HG02885 (cell line): Measurements from ENCODE around the gene COL9A2.
A peak's percentile ranks its signal among the peaks of the same experiment; 100 is the strongest.

ENCODE experiments used
- ATAC-seq: cut with Tn5 transposase; IDR thresholded peaks from one replicate; pipeline ENCODE4 v1.9.1; 2021; ENCODE audit warnings: mild to moderate bottlenecking; ENCODE audit not compliant: unreplicated experiment, poor library complexity

Gene COL9A2

DNA sequence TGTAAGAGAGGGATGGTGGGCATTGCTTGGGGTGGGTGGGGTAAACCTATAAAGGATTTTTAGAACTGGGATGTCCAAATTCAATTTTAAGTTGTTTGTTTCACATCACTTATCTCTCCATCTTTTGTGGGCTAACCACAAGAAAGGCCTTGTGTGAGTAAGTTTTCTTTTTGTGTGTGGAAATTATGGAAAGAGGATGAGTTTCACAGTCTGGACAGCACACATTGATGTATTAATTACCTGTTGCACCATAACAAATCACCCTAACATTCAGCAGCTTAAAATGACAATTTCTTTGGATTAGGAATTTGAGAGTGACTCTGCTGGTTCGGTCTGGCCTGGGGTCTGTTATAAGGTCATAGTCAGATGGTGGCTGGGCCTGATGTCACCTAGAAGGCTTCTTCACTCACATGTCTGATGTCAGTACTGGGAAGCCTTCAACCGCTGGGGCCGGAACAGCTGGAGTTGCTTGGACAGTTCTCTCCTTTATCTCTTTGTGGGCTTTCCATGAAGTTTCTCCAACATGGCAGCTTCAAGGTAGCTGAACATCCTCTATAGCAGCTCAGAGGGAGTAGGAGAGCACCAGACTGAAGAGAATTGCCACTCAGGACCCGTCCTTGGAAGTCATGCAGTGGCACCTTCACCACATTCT, 2.0 kb upstream of the COL9A2 start:
- ATAC-seq: no peak

DNA sequence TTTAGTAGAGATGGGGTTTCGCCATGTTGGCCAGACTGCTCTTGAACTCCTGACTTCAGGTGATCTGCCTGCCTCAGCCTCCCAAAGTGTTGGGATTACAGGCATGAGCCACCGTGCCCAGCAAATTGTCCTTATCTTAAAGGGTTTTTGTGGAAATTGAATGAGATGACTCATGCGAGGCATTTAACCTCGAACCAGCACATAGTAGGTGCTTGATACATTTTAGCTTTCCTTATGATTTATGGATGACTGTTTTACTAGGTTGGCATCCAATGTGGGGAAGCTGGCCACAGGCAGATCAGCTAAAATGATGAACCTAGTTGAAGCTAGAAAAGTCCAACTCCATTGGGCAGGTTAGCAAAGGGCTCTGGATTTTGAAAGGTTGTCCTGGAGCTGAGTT, 1.4 kb upstream of the COL9A2 start:
- ATAC-seq: no peak

DNA sequence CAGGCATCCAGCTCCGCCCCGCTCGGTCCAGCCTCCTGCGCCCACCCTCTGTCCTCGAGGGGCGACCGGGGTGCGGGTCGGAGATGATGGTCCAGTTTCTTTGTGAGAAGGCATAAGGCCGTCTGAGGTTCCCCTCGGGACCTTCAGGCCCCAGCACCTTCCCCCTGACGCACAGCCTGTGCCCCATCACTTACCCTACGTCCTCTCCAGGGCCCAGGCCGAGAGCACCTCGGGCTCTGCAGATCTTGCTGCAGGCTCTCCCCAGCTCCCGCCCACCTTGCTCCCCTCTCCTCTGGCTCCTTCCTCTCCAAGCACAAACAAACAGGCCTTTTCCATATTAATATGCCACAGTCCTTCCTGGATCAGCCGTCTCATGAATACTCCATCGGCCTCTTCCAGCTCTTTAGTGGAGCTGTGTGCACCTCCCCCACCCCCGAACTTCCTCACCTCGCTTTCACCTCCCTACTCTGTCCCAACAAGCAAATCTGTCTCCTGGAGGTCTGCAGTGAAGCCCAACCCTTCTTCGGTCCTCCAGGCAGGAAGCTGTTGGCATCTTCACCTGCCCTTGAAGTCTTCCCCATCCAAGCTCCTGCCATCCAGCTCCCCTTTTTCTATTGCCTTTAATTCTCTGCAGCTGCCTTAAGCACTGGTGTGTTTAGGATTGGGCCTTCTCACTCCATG, 448 bp upstream of the COL9A2 start:
- no peak for ATAC-seq

- ATAC-seq: no peak
Observed at GRCh38 chr1:40315795-40316594, 1.1 kb downstream of the COL9A2 start.

- ATAC-seq: peak; percentile 56
Observed at GRCh38 chr1:40315239-40315794, 1.8 kb downstream of the COL9A2 start.

- ATAC-seq: no peak
Observed at GRCh38 chr1:40314721-40315238, 2.3 kb downstream of the COL9A2 start.

- ATAC-seq: no peak
Observed at GRCh38 chr1:40313958-40314720, 2.9 kb downstream of the COL9A2 start.

- no peak for ATAC-seq
Observed at GRCh38 chr1:40313329-40313957, 3.6 kb downstream of the COL9A2 start.

DNA sequence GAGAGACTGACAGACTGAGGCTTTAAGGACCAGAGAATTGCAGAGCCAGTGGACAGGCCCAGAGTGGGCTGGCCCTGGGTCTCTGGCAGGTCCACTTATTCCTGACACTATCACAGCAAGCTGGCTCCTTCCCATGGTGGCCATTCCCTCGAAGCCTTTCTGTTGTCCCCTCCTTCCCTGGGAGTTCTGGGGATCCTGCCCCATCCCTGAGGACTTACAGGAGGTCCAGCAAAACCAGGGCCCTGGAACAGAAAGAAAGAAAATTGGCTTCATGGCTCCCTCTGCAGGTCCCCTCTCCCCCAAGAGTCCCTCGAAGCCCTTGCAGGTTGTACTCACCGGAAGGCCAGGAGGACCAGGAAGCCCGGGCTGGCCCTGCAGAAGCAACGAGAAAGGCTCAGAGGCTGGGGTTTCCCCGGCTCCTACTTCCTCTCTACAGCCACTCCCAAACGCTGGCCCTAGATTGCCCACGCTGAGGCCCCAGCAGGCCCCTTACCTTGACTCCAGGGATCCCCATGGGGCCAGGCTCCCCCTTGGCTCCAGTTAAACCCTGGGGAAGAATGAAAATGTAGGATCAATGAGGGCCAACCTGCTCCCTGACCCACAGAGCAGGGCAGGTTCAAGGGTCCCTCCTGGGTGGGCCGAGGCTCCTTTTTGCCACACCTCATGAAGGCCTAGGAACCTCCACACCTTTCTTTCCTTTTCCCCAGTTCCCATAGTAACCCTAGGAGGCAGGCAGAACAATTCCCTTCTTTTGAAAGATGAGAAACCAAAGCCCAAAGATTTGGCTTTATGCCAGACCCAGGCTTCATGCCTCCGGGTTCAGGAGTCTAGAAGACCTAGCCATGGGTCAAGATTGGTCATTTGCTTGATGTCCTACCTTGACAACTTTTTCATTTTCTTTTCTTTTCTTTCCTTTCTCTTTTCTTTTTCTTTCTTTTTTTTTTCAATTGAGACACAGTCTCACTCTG, 4.6 kb downstream of the COL9A2 start:
- ATAC-seq: peak; percentile 60

DNA sequence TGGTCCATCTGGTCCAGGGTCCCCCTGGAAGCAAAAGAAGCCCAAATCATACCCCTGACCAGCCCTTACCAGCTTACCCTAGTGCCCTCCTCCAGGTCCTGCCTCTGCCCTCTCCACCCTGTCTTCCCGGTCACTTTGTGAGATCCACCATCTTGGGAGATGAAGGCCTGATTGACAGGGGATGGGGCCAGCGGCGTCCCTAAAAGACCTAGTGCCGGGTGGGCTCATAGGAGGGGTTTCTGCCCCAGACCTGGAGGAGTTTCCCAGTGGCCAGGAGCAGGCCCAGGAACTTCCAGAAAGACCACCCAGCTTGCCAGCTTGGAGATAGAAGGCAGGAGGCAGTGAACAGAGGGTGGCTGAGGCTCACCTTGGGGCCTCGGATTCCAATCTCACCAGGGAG, 5.4 kb downstream of the COL9A2 start:
- ATAC-seq: no peak

GRCh38 chr1:40310983-40311642, 6.0 kb downstream of the COL9A2 start:
- ATAC-seq: no peak

DNA sequence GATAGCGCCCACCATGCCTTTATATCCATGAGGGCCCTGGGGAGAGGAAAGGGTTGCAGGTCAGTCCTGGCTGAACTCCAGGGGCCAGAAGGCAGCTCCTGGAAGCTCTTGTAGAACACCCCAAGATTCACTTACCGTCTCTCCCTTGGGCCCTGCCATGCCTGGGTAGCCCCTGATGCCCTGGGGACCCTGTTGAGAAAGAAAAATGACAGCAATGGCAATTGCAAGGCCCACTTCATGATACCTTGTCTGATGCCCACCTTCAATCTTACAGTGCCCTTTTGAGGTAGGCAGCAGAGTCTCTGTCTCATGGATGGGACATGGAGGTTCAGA, 7.0 kb downstream of the COL9A2 start:
- ATAC-seq: no peak

DNA sequence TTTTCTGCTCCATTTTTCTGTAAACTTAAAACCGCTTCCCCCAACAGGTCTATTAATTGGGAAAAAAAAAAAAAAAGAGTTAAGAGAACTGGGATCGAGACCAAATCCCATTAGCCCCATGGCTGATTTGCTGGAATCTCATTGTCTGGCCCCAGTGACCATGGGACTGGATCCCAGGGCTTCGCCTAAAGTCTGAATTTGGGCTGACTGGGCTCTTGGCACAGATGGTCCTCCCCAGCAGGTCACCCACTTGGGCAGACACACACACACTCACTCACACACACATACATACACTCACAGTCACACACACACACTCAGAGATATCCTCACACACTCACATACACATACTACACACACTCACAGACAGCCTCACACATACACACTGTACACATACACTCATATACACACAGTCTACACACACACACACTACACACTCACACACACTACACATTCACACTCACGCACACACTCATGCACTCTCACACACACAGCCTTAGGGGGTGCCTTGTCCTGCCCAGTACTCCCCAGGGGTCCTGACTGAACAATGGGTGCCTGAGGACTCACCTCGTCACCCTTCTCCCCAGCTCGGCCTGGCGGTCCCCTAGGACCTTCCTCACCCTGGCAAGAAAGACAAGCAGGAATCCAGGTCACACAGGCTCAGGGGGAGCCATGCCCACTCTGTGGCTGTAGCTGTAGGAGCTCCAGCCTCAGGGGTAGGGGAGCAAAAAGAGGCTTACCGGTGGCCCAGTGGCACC, 7.5 kb downstream of the COL9A2 start:
- no peak for ATAC-seq

- no peak for ATAC-seq
Observed at GRCh38 chr1:40308036-40308727, 8.9 kb downstream of the COL9A2 start.

DNA sequence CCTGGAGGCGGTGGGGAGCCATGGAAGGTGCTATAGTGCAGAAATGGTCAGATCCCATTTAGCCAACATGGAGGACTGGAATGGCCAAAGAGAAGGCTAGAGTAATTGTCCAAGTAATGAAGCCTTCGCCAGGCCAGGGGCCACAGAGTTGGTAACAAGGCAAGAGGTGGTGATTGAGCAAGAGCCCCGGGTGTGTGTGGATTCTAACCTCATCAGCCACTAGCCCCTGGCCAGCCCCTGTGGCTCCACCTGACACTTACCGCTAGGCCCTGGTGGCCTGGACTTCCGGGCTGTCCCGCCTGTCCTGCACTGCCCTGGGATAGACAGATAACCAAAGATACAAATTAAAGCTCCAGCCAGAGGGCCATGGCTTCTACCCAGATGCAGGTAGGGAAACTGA, 9.9 kb downstream of the COL9A2 start:
- no peak for ATAC-seq

DNA sequence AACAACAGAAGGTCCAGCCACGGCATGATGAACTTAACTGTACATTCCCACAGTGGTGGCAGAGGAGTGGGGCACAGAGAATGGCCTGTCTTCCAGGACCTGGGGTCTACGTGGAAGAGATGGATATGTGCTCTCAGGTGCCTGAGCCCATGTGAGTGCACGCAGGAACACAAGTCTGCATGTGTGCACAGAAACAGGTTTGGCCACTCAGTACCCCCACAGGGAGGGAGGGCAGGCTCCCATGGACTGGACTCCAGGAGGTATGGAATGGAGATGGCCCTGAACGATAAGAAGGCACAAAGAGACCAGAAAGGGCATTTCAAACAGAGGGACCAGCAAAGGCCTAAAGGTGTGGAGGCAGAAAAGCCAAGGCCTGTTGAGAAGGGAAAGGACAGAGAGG, 10.8 kb downstream of the COL9A2 start:
- no peak for ATAC-seq

GRCh38 chr1:40305871-40306270, 11.2 kb downstream of the COL9A2 start:
- no peak for ATAC-seq
